ENCODE results near the gene TP53RK. TPM values are rescaled to one million over a fixed set of nuclear protein-coding genes. Genes with fewer than 3 reads are reported as not detected.

The TP53RK gene
- total and polyA plus RNA-seq, 2 of the 13 experiments (the other 11 are each of a cell fraction or from before 2014, with no cell fraction given) = 12.9 to 25.5 TPM

GRCh38 chr20:46638134-46638897 lies 50.9 kb downstream of the TP53RK start (continued):
- TF ChIP-seq ZNF512 (CRISPR knock-in tag; IDR thresholded peaks at IDR 0.05) (no peak), THAP7 (CRISPR knock-in tag; IDR thresholded peaks at IDR 0.05) (no peak), ZNF574 (CRISPR knock-in tag; IDR thresholded peaks at IDR 0.05) (0 out of 2 replicates have a peak, but pooled peaks have one; percentile 19), ZNF343 (CRISPR knock-in tag; IDR thresholded peaks at IDR 0.05) (no peak), DMTF1 (CRISPR knock-in tag; IDR thresholded peaks at IDR 0.05) (no peak), ZNF569 (CRISPR knock-in tag; IDR thresholded peaks at IDR 0.05; ENCODE audit: borderline replicate concordance) (no peak), HNF1B (CRISPR knock-in tag; IDR thresholded peaks at IDR 0.05) (no peak), FOXA1 (IDR thresholded peaks at IDR 0.05) (no peak), FOXA1 (CRISPR knock-in tag; IDR thresholded peaks at IDR 0.05) (peak; percentile 5; the same call in 1 of the 2 replicates), ZSCAN29 (CRISPR knock-in tag; conservative IDR thresholded peaks at IDR 0.05) (peak; percentile 69; the same call in 1 of the 2 replicates), MIXL1 (CRISPR knock-in tag; IDR thresholded peaks at IDR 0.05) (no peak), SYNCRIP (IDR thresholded peaks at IDR 0.05; ENCODE audit: insufficient read depth, low read depth, low read length) (no peak), ZNF713 (CRISPR knock-in tag; IDR thresholded peaks at IDR 0.05) (no peak; the same call in 1 of the 2 replicates), TFAP4 (IDR thresholded peaks at IDR 0.05; ENCODE audit: borderline replicate concordance, low read depth) (no peak; the same call in 1 of the 2 replicates), WIZ (CRISPR knock-in tag; IDR thresholded peaks at IDR 0.05) (0 out of 2 replicates have a peak, but pooled peaks have one; percentile 69), TFE3 (CRISPR knock-in tag; IDR thresholded peaks at IDR 0.05) (0 out of 2 replicates have a peak, but pooled peaks have one; percentile 12), NFRKB (IDR thresholded peaks at IDR 0.05) (no peak)

Data from HepG2 (cell line).